ENCODE data around the gene TLCD1.

The TLCD1 gene

DNA sequence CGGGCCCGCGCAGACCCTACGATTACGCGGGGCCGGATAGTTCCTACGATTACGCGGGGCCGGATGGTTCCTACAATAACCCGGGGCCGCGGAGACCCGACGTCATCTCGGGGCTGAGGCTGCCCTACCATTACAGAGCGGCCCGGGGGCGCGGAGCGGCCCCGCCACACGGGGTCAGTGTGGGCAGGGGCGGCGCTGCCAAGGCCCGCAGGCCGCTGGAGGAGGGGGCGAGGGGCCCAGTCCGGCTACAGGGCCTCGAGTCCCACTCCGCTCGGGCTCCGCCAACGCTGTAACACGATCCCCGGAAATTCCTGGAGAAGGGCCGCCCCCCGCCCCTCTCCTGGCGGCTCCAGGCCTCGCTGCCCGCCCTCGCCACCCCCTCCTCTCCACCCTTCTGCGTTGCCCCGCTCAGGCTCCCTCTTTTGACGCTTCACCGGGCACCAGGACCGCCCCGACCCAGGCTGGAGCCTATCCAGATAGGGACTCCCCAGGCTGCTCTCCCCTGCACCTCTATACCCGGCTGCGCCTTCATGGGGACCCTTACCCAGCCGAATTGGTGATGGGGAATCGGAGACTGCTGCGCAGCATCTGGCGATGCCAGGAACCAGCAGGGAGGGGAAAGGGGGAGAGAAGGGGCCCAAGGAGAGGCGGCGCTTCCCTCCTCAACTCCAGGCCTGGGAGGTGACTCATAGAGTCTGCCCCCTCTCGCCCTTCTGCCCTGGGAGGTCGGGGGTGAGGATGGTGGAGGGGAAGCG lies 8.3 kb downstream of the TLCD1 start, which contains the start of gene RAB34:
Gene RAB34, minus strand, starts transcription at position 291 of the 755 bp plus-strand sequence. CDS start 602 bp downstream, outside the sequence.
- peak within 1 kb of the TSS; percentile 93 for H3K27ac ChIP-seq
- in situ Hi-C loops (cut with HindIII; ENCODE audit: low pct_ligation_motif_present, low sequenced_read_pairs) = no loop called here
- peaks cover 32% of the 10 kb centered on the region for H3K36me3 ChIP-seq (replicated peaks)
- DNase-seq = peak; percentile 70
- TF ChIP-seq, protein P1, sequence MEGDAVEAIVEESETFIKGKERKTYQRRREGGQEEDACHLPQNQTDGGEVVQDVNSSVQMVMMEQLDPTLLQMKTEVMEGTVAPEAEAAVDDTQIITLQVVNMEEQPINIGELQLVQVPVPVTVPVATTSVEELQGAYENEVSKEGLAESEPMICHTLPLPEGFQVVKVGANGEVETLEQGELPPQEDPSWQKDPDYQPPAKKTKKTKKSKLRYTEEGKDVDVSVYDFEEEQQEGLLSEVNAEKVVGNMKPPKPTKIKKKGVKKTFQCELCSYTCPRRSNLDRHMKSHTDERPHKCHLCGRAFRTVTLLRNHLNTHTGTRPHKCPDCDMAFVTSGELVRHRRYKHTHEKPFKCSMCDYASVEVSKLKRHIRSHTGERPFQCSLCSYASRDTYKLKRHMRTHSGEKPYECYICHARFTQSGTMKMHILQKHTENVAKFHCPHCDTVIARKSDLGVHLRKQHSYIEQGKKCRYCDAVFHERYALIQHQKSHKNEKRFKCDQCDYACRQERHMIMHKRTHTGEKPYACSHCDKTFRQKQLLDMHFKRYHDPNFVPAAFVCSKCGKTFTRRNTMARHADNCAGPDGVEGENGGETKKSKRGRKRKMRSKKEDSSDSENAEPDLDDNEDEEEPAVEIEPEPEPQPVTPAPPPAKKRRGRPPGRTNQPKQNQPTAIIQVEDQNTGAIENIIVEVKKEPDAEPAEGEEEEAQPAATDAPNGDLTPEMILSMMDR (IDR thresholded peaks at IDR 0.05; ENCODE audit: low read depth, low read length, missing control alignments) = peak; percentile 4
- no peaks in the 10 kb centered on the region for H3K27me3 ChIP-seq (replicated peaks)
- H3K4me3 ChIP-seq (ENCODE audit: low read depth, low read length) = peak within 1 kb of the TSS; percentile 85

DNA sequence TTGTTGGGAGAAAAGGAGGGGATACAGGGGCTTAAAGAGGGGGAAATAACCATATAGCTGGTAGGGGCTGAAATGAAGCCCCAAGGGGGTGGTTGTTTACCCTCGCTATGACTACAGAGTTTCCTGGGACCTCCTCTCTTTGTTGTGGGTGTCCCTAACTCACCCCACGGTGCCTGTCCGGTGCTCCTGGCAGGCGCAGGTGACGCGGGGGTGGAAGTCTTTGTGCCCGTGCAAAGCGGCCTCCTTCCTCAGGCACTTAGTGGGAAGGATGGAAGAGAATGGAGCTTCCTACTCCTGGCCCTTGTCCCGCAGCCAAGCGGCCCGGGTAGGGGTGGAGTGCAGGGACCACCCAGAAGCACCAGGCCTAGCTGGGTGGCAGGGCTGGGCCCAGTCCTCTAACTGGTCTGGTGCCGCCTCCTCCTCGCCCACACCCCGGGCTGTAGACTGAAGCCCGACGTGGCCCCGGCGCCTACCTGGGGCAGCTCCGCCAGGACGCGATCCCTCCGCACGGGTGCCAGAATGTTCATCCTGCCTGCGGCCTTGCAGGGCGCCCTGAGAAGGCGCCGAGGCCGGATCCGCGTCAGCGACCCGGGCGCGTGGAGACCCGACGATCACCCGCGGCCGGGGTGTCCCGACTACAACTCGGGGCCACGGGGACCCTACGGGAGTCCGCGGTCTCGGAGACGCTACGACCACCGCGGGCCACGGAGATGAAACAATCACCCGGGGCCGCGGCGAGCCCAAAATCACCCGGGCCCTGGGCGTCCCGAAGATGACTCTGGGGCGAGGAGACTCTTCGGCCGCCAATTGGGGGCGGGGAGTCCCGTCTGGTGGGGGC lies 9.1 kb downstream of the TLCD1 start:
- TF ChIP-seq, protein P1 (IDR thresholded peaks at IDR 0.05; ENCODE audit: low read depth, low read length, missing control alignments) = no peak
- in situ Hi-C loops (cut with HindIII; ENCODE audit: low pct_ligation_motif_present, low sequenced_read_pairs) = no loop called here
- Histone ChIP-seq H3K27me3 (replicated peaks) (no peaks in the 10 kb centered on the region), H3K4me3 (ENCODE audit: low read depth, low read length) (peak overlapping the region; percentile 85), H3K27ac (peak overlapping the region; percentile 93), H3K36me3 (replicated peaks) (peaks cover 26% of the 10 kb centered on the region)
- peak; percentile 14 for DNase-seq

DNA sequence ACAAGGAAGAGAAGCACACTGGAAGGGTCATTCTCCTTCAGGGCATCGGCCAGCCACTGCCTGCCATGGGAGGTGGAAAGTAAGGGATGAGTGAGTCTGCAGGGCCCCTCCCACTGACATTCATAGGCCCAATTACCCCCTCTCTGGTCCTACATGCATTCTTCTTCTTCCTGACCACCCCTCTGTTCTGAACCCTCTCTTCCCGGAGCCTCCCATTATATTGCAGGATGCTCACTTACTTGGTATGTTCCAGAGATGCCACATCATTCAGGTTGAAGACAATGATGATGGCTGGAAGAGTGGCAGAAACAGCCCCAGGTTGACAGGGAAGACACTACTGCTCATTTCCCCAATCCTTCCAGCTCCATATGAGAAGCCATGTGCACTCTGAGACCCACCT lies 10.8 kb downstream of the TLCD1 start:
- H3K27me3 ChIP-seq (replicated peaks) = no peaks in the 10 kb centered on the region
- H3K27ac ChIP-seq = no peak overlapping the region
- DNase-seq = no peak
- no peak overlapping the region for H3K4me3 ChIP-seq (ENCODE audit: low read depth, low read length)
- peaks cover 14% of the 10 kb centered on the region for H3K36me3 ChIP-seq (replicated peaks)
- in situ Hi-C loops (cut with HindIII; ENCODE audit: low pct_ligation_motif_present, low sequenced_read_pairs) = no loop called here
- TF ChIP-seq, protein P1 (IDR thresholded peaks at IDR 0.05; ENCODE audit: low read depth, low read length, missing control alignments) = no peak

DNA sequence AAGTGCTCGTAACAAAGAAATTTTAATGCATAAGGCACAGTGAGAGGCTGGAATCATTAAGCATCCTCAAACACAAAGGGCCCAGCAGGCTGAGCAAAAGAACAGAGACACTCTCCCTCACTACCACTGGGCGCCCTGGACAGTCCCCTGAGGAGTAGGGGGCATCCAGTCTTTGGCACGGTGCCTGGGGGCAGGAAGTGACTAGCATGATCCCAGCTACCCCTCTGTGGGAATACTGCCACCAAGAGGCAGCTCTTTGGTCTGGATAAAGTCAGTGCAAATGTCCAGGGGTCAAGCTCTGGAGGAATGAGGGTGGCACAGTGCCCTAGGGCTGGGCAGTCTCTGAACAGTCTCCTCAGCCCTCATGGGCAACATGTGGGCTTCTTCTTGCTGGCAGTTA lies 11.8 kb downstream of the TLCD1 start:
- no peak overlapping the region for H3K27ac ChIP-seq
- TF ChIP-seq, protein P1 (IDR thresholded peaks at IDR 0.05; ENCODE audit: low read depth, low read length, missing control alignments) = peak; percentile 23

DNA sequence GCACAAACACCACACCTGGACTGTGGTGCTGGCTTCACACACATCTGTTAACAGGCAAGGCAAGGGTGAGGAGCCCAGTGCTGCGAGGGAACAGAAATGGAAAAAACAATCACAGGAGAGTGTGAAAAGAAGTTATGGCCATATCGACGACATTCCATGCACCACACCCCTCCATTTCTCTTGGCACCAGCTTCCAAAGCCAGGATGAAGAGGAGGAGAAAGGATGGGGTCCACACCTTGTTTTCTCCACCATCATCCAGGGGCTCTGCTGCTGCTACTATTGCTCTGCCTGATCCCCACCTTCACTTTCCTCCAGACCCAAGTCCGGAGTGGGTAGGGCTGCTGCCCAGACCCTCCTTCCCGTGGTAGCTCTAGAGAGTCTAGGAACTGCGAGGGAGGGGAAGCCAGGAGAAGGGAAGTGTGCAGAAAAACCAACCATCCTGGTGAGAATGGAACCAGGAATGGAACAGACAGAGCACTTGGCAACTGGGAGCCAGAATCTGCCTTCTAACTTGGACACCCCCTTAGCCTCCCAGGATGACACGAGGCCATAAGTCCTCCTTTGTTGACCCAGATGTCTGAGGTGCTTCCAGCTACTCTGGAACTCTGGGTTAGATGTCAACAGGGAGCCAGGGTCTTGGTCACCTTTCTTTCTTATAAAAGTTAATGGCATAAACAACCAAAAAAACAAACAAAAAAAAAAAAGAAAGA lies 13.2 kb downstream of the TLCD1 start:
- Histone ChIP-seq H3K4me3 (ENCODE audit: low read depth, low read length) (no peak overlapping the region), H3K27me3 (replicated peaks) (no peaks in the 10 kb centered on the region), H3K27ac (no peak overlapping the region), H3K36me3 (replicated peaks) (peaks cover 14% of the 10 kb centered on the region)
- TF ChIP-seq, protein P1 (IDR thresholded peaks at IDR 0.05; ENCODE audit: low read depth, low read length, missing control alignments) = no peak
- in situ Hi-C loops (cut with HindIII; ENCODE audit: low pct_ligation_motif_present, low sequenced_read_pairs) = no loop called here
- DNase-seq = no peak

More for the DNA sequence above, 11.8 kb downstream of the TLCD1 start:
- Histone ChIP-seq H3K36me3 (replicated peaks) (peaks cover 14% of the 10 kb centered on the region), H3K27me3 (replicated peaks) (no peaks in the 10 kb centered on the region), H3K4me3 (ENCODE audit: low read depth, low read length) (no peak overlapping the region)
- no peak for DNase-seq
- in situ Hi-C loops (cut with HindIII; ENCODE audit: low pct_ligation_motif_present, low sequenced_read_pairs) = no loop called here
